PC-3 (cell line): ENCODE data around the gene RPL15. TPM values are rescaled to one million over a fixed set of nuclear protein-coding genes. Genes with fewer than 3 reads are reported as not detected.
A peak's percentile ranks its signal among the peaks of the same experiment; 100 is the strongest.

ENCODE experiments used
- ATAC-seq: fragments of 200-7000 bp; cut with Tn5 transposase; 2 replicates; pipeline ENCODE4 v1.9.1; 2020; ENCODE audit warnings: mild to moderate bottlenecking, moderate library complexity
- BruUV-seq: library from RNA; stranded (reverse); fragments of 400-500 nt; replicated peaks from 2 replicates; lab custom pipeline; 2021; lab: Mats Ljungman, UMichigan
- CTCF ChIA-PET: fragments of 300-600 bp; sonication (Branson Sonifier 250); formaldehyde crosslinking; loops from one replicate; lab custom pipeline; 2022; ENCODE audit warnings: antibody characterized with exemption; lab: Charles Lee
- POLR2A ChIA-PET: fragments of 300-600 bp; sonication (Branson Sonifier 250); formaldehyde crosslinking; loops from one replicate; lab custom pipeline; 2022; ENCODE audit warnings: antibody characterized with exemption; ENCODE audit not compliant: unreplicated experiment; lab: Charles Lee
- DNase-seq: peaks from one replicate; pipeline ENCODE4 v3.0.0-alpha.2; 2015
- H2AFZ ChIP-seq: fragments of 300-600 bp; sonication (generic); 2 replicates; pipeline ENCODE4 v1.6.0; 2016; ENCODE audit warnings: antibody characterized with exemption, low read length
- H3F3A ChIP-seq: fragments of 300-600 bp; sonication (generic); one replicate; pipeline ENCODE4 v1.6.0; 2017; ENCODE audit warnings: antibody characterized with exemption, low read length, control low read depth, mild to moderate bottlenecking; ENCODE audit not compliant: unreplicated experiment
- H3K27ac ChIP-seq: fragments of 300-600 bp; sonication (generic); 2 replicates; pipeline ENCODE4 v1.5.1; 2016; ENCODE audit warnings: mild to moderate bottlenecking, low read length
- H3K27me3 ChIP-seq: fragments of 300-600 bp; sonication (generic); 2 replicates; pipeline ENCODE4 v1.6.1; 2016; ENCODE audit warnings: low read length, mixed read lengths
- H3K36me3 ChIP-seq: fragments of 300-600 bp; sonication (generic); 2 replicates; pipeline ENCODE4 v1.6.1; 2016; ENCODE audit warnings: low read depth, mixed run types, low read length, mixed read lengths
- H3K4me1 ChIP-seq: fragments of 300-600 bp; sonication (generic); 2 replicates; pipeline ENCODE4 v1.5.1; 2016; ENCODE audit warnings: low read length; ENCODE audit not compliant: insufficient read depth
- H3K4me2 ChIP-seq: fragments of 300-600 bp; sonication (generic); 2 replicates; pipeline ENCODE4 v1.6.0; 2016; ENCODE audit warnings: low read length
- H3K4me3 ChIP-seq: fragments of 300-600 bp; sonication (generic); 2 replicates; pipeline ENCODE4 v1.5.1; 2016; ENCODE audit warnings: mild to moderate bottlenecking, low read length, mixed read lengths
- H3K79me2 ChIP-seq: fragments of 300-600 bp; sonication (generic); 2 replicates; pipeline ENCODE4 v1.6.1; 2017; ENCODE audit warnings: low read length, mixed read lengths
- H3K9ac ChIP-seq: fragments of 300-600 bp; sonication (generic); 2 replicates; pipeline ENCODE4 v1.6.0; 2016; ENCODE audit warnings: mild to moderate bottlenecking, low read length
- H3K9me2 ChIP-seq: fragments of 300-600 bp; sonication (generic); replicated peaks from 2 replicates; pipeline ENCODE4 v1.6.1; 2016; ENCODE audit warnings: mixed run types, low read length, mixed read lengths
- H3K9me3 ChIP-seq: fragments of 300-600 bp; sonication (generic); 2 replicates; pipeline ENCODE4 v1.6.1; 2016; ENCODE audit warnings: low read length, mixed read lengths
- H4K20me1 ChIP-seq: fragments of 300-600 bp; sonication (generic); 2 replicates; pipeline ENCODE4 v1.6.1; 2016; ENCODE audit warnings: low read length, mixed read lengths
- EZH2 ChIP-seq: fragments of 300-600 bp; sonication (generic); IDR thresholded peaks from one replicate; pipeline ENCODE4 v1.6.1; 2017; ENCODE audit warnings: antibody characterized with exemption, mild to moderate bottlenecking, low read length; ENCODE audit not compliant: unreplicated experiment
- EZH2phosphoT487 ChIP-seq: fragments of 300-600 bp; sonication (generic); IDR thresholded peaks from 2 replicates; pipeline ENCODE4 v1.6.1; 2018; ENCODE audit warnings: mild to moderate bottlenecking, antibody characterized with exemption, low read length, borderline replicate concordance
- intact Hi-C: fragments of 100-400 bp; cut with micrococcal nuclease; formaldehyde crosslinking; loops from 2 replicates; pipeline ENCODE4 v1.9.0; 2023
- total RNA-seq: library from RNA; depleted of rRNA; stranded (reverse); fragments of >200 nt; gene quantifications from 2 replicates; pipeline ENCODE4 v1.2.3, GENCODE V29; 2014
- TF ChIP-seq, protein P1 (sequence below): fragments of 300-600 bp; sonication (generic); conservative IDR thresholded peaks from 2 replicates; pipeline ENCODE4 v1.5.1; 2017; ENCODE audit warnings: antibody characterized with exemption, low read depth, mild to moderate bottlenecking, low read length

RPL15 gene
- total RNA-seq, 1 experiment from 2014 or later = 1,904 TPM

DNA sequence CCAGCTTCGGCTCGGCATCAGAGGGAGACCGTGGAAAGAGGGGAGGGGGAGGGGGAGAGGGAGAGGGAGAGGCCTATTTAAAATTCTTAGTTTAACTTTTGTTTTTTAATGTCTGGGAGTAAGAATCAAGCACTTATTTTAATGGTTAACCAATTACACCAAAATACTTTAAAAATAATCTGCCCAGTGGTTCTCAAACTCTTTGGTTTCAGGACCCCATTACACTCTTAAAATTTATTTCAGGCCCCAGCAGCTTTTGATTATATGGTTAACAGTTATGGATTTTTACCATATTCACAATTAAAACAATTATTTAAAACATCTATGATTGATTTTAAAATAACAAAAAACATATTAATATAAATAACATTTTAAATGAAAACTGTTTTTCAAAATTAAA lies 44.6 kb upstream of the RPL15 start:
- Histone ChIP-seq H4K20me1 (peaks cover 30% of the 10 kb centered on the region), H3K4me3 (no peak overlapping the region), H3K27ac (no peak overlapping the region), H3K9me3 (no peaks in the 10 kb centered on the region), H3K36me3 (no peaks in the 10 kb centered on the region), H2AFZ (no peak overlapping the region), H3K4me1 (peaks cover 12% of the 10 kb centered on the region; the same call in 1 of the 2 replicates), H3F3A (no peaks in the 10 kb centered on the region), H3K27me3 (no peaks in the 10 kb centered on the region), H3K9me2 (no peaks in the 10 kb centered on the region), H3K79me2 (peaks cover 66% of the 10 kb centered on the region), H3K4me2 (no peak overlapping the region), H3K9ac (no peak overlapping the region)
- POLR2A ChIA-PET = no interaction called here
- ATAC-seq = no peak
- intact Hi-C loops = no loop called here
- no TSS peak for BruUV-seq
- no peak for TF ChIP-seq EZH2phosphoT487
- TF ChIP-seq, protein P1, sequence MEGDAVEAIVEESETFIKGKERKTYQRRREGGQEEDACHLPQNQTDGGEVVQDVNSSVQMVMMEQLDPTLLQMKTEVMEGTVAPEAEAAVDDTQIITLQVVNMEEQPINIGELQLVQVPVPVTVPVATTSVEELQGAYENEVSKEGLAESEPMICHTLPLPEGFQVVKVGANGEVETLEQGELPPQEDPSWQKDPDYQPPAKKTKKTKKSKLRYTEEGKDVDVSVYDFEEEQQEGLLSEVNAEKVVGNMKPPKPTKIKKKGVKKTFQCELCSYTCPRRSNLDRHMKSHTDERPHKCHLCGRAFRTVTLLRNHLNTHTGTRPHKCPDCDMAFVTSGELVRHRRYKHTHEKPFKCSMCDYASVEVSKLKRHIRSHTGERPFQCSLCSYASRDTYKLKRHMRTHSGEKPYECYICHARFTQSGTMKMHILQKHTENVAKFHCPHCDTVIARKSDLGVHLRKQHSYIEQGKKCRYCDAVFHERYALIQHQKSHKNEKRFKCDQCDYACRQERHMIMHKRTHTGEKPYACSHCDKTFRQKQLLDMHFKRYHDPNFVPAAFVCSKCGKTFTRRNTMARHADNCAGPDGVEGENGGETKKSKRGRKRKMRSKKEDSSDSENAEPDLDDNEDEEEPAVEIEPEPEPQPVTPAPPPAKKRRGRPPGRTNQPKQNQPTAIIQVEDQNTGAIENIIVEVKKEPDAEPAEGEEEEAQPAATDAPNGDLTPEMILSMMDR = no peak
- TF ChIP-seq EZH2 = no peak
- no peak for DNase-seq
- CTCF ChIA-PET = no interaction called here

DNA sequence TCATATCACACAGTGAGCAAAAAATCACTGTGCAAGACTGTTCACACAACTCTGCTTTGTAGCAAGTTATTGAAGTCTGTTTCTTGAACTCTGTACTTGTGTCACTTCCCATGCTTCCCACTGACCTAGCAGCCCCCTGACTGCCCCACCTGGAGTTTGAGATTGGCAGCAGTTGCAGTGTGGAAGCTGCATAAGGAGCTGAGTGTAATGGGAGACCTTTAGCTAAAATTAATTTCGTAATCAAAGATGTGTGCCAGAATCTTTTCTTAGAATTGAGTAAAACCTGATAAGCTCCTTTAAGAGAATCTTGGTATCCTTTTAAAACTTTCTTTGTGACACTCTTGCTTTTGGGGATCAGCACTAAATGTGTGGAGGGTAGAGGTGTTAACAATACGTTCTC lies 43.0 kb upstream of the RPL15 start:
- POLR2A ChIA-PET = no interaction called here
- H3F3A ChIP-seq = no peaks in the 10 kb centered on the region
- no peaks in the 10 kb centered on the region for H3K9me2 ChIP-seq
- no TSS peak for BruUV-seq
- H3K36me3 ChIP-seq = no peaks in the 10 kb centered on the region
- intact Hi-C loops = no loop called here
- no peak overlapping the region for H3K4me3 ChIP-seq
- peaks cover 67% of the 10 kb centered on the region for H3K79me2 ChIP-seq
- no peak overlapping the region for H3K27ac ChIP-seq
- H2AFZ ChIP-seq = no peak overlapping the region
- no peak for DNase-seq
- no peak for TF ChIP-seq EZH2phosphoT487
- TF ChIP-seq, protein P1 = no peak
- no peaks in the 10 kb centered on the region for H3K27me3 ChIP-seq
- no peak overlapping the region for H3K9ac ChIP-seq
- CTCF ChIA-PET = no interaction called here
- no peak for ATAC-seq
- peaks cover 35% of the 10 kb centered on the region for H4K20me1 ChIP-seq
- H3K4me1 ChIP-seq = peaks cover 19% of the 10 kb centered on the region
- no peak overlapping the region for H3K4me2 ChIP-seq
- no peaks in the 10 kb centered on the region for H3K9me3 ChIP-seq

DNA sequence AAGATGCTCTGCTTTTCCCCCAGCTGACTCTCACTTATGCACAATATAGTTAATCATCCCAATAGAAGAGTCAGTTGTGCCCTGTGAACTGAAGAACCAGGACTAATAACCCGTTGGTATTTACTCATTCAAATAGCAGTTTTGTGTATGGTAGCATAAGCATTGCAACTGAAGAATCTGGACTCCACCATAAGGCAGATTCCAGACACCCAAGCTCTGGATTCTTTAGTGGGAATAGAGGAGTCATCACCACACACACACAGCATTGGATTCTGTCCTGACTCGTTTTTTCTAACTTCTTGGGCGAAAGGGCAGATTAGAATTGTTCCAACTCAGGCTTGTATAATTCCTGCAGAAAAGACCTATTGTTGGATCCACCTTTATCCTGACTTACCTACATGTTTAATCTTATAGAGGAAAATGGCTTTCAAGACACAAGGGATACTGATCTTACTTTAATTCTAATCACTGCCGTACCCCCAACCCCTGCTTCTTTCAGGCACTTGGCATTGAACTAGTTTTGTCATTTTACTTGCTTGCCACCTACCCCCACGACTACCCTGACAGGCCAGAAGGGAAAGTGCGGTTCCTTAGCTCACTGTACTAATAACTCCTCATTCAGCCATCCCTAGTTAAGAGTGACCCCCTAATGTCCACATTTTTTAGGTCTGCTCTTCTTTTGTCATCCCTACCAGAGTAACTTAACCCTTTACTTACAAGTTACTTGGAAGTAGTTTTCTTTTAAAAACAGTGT lies 42.4 kb upstream of the RPL15 start:
- no TSS peak for BruUV-seq
- POLR2A ChIA-PET = no interaction called here
- DNase-seq = no peak

More for the DNA sequence above, 42.4 kb upstream of the RPL15 start:
- no peak overlapping the region for H3K4me3 ChIP-seq
- H3K27ac ChIP-seq = no peak overlapping the region
- H3K9me3 ChIP-seq = no peaks in the 10 kb centered on the region
- H3K4me2 ChIP-seq = no peak overlapping the region
- no peaks in the 10 kb centered on the region for H3K27me3 ChIP-seq
- peaks cover 19% of the 10 kb centered on the region for H3K4me1 ChIP-seq
- no peak overlapping the region for H3K9ac ChIP-seq
- no peak overlapping the region for H2AFZ ChIP-seq
- intact Hi-C loops = no loop called here
- no peaks in the 10 kb centered on the region for H3F3A ChIP-seq
- no peaks in the 10 kb centered on the region for H3K9me2 ChIP-seq
- CTCF ChIA-PET = no interaction called here
- peaks cover 68% of the 10 kb centered on the region for H3K79me2 ChIP-seq
- H3K36me3 ChIP-seq = no peaks in the 10 kb centered on the region
- H4K20me1 ChIP-seq = peaks cover 35% of the 10 kb centered on the region
- peak; percentile 12; the same call in 1 of the 2 replicates for ATAC-seq
- TF ChIP-seq EZH2 = no peak
- TF ChIP-seq, protein P1 = no peak
- no peak for TF ChIP-seq EZH2phosphoT487
